DLD1 (cell line): Measurements from ENCODE around the gene CYP21A2.
"Not testable (repeated sequence)": the region's sequence is repeated elsewhere in the genome, so short reads cannot be mapped to it uniquely, and the experiment has no call there.

Experiments
- in situ Hi-C: cut with HindIII; loops from 2 replicates; pipeline ENCODE4 v1.10.0; 2017; ENCODE audit warnings: low sequenced_read_pairs

The CYP21A2 gene

GRCh38 chr6:32052626-32053025 is 14.4 kb downstream of the CYP21A2 start:
- in situ Hi-C loops: not testable (repeated sequence)

- in situ Hi-C loops: not testable (repeated sequence)
These were observed 15.1 kb downstream of the CYP21A2 start for GRCh38 chr6:32053314-32053713.

- in situ Hi-C loops: not testable (repeated sequence)
These were observed 17.5 kb downstream of the CYP21A2 start for GRCh38 chr6:32055756-32056155.

GRCh38 chr6:32056254-32056653 is 18.0 kb downstream of the CYP21A2 start:
- in situ Hi-C loops: no loop called here

- in situ Hi-C loops: no loop called here
These were observed 19.8 kb downstream of the CYP21A2 start for GRCh38 chr6:32057966-32058365.

- in situ Hi-C loops: no loop called here
These were observed 20.3 kb downstream of the CYP21A2 start for GRCh38 chr6:32058511-32058963.

- in situ Hi-C loops: no loop called here
These were observed 22.9 kb downstream of the CYP21A2 start for GRCh38 chr6:32060966-32061655.

- in situ Hi-C loops: no loop called here
These were observed 26.5 kb downstream of the CYP21A2 start for GRCh38 chr6:32064706-32065105.

- in situ Hi-C loops: not testable (repeated sequence)
These were observed 29.3 kb downstream of the CYP21A2 start for GRCh38 chr6:32067521-32067920.

GRCh38 chr6:32068315-32068714 is 30.1 kb downstream of the CYP21A2 start:
- in situ Hi-C loops: not testable (repeated sequence)

- in situ Hi-C loops: no loop called here
These were observed 30.7 kb downstream of the CYP21A2 start for GRCh38 chr6:32068867-32069266.

- in situ Hi-C loops: no loop called here
These were observed 31.2 kb downstream of the CYP21A2 start for GRCh38 chr6:32069460-32069859.

GRCh38 chr6:32069878-32070515 is 31.8 kb downstream of the CYP21A2 start:
- in situ Hi-C loops: no loop called here

GRCh38 chr6:32070814-32071543 is 32.8 kb downstream of the CYP21A2 start:
- in situ Hi-C loops: no loop called here

GRCh38 chr6:32073101-32073500 is 34.9 kb downstream of the CYP21A2 start:
- in situ Hi-C loops: no loop called here

GRCh38 chr6:32073613-32074012 is 35.4 kb downstream of the CYP21A2 start:
- in situ Hi-C loops: no loop called here

GRCh38 chr6:32074996-32075532 is 36.8 kb downstream of the CYP21A2 start:
- in situ Hi-C loops: no loop called here

GRCh38 chr6:32075781-32076180 is 37.6 kb downstream of the CYP21A2 start:
- in situ Hi-C loops: no loop called here

- in situ Hi-C loops: no loop called here
These were observed 38.1 kb downstream of the CYP21A2 start for GRCh38 chr6:32076321-32076809.

GRCh38 chr6:32079566-32080290 is 41.5 kb downstream of the CYP21A2 start:
- in situ Hi-C loops: no loop called here
